H1 (cell line): ENCODE data around the gene ORC6. TPM values are rescaled to one million over a fixed set of nuclear protein-coding genes. Genes with fewer than 3 reads are reported as not detected.

Source experiments
- CTCF ChIA-PET: fragments of 300-600 bp; sonication (Branson Sonifier 250); formaldehyde crosslinking; loops from one replicate; lab custom pipeline; 2021; ENCODE audit not compliant: partially characterized antibody; lab: Charles Lee
- POLR2A ChIA-PET: fragments of 300-600 bp; sonication (Branson Sonifier 250); formaldehyde crosslinking; loops from one replicate; lab custom pipeline; 2021; ENCODE audit warnings: inconsistent platforms; ENCODE audit not compliant: partially characterized antibody; lab: Charles Lee
- DNase-seq, 2 experiments: peaks; one replicate each; pipeline versions ENCODE4 v3.0.0 to v3.0.0-alpha.2; 2010 to 2022; ENCODE audit warnings: low spot score in 2 of 2, low read depth in 1 of 2, mixed read lengths in 1 of 2
- FAIRE-seq: peaks from 2 replicates; lab custom pipeline; 2011; peaks lifted over from hg19 to GRCh38; lab: Jason Lieb, UNC
- H2AFZ ChIP-seq: 2 replicates; pipeline ENCODE4 v1.8.1; 2012; ENCODE audit warnings: low read length, inconsistent platforms
- H2AK5ac ChIP-seq: 2 replicates; pipeline ENCODE4 v1.6.1; 2013; ENCODE audit warnings: low read depth, low read length
- H2BK120ac ChIP-seq: replicated peaks from 2 replicates; pipeline ENCODE3; 2013; ENCODE audit warnings: low read depth, low read length, inconsistent platforms
- H2BK12ac ChIP-seq: 2 replicates; pipeline ENCODE4 v1.6.1; 2013; ENCODE audit warnings: low read depth, low read length
- H2BK15ac ChIP-seq: 2 replicates; pipeline ENCODE4 v1.6.1; 2013; ENCODE audit warnings: low read length
- H2BK20ac ChIP-seq: 2 replicates; pipeline ENCODE4 v1.6.1; 2013; ENCODE audit warnings: low read length
- H2BK5ac ChIP-seq: 2 replicates; pipeline ENCODE4 v1.6.1; 2013; ENCODE audit warnings: low read depth, low read length
- H3K14ac ChIP-seq: 2 replicates; pipeline ENCODE4 v1.6.1; 2013; ENCODE audit warnings: inconsistent platforms; ENCODE audit not compliant: insufficient read length
- H3K18ac ChIP-seq: 2 replicates; pipeline ENCODE4 v1.6.1; 2013; ENCODE audit warnings: low read length; ENCODE audit errors: extremely low read depth
- H3K23ac ChIP-seq: 2 replicates; pipeline ENCODE4 v1.6.1; 2013; ENCODE audit warnings: inconsistent platforms; ENCODE audit not compliant: insufficient read length
- H3K23me2 ChIP-seq: 2 replicates; pipeline ENCODE4 v1.6.1; 2013; ENCODE audit warnings: low read depth, low read length
- H3K27ac ChIP-seq: 2 replicates; pipeline ENCODE4 v1.6.1; 2011; ENCODE audit warnings: low read depth, low read length, inconsistent platforms
- H3K27me3 ChIP-seq, 4 experiments: replicated peaks in 1 of 4; 1 replicate in 1 of 4; 2 replicates in 3 of 4; pipeline versions ENCODE4 v1.6.1 to v1.8.1; 2011 to 2013; ENCODE audit warnings: low read length in 3 of 4, mild to moderate bottlenecking in 3 of 4, inconsistent platforms in 2 of 4, mixed read lengths in 2 of 4, moderate library complexity in 1 of 4; ENCODE audit not compliant: control insufficient read depth in 3 of 4, insufficient read depth in 3 of 4; ENCODE audit errors: extremely low read depth in 1 of 4
- H3K36me3 ChIP-seq, 4 experiments: 2 replicates each; pipeline versions ENCODE4 v1.6.1 to v1.8.1; 2011 to 2013; ENCODE audit warnings: mild to moderate bottlenecking in 4 of 4, low read length in 3 of 4, moderate library complexity in 2 of 4, control low read depth in 1 of 4, inconsistent platforms in 1 of 4; ENCODE audit not compliant: insufficient read depth in 4 of 4, control insufficient read depth in 2 of 4
- H3K4ac ChIP-seq: replicated peaks from 2 replicates; pipeline ENCODE3; 2013; ENCODE audit warnings: low read length, low read depth, mixed read lengths, inconsistent platforms; ENCODE audit not compliant: insufficient read length
- H3K4me1 ChIP-seq, 4 experiments: replicated peaks in 1 of 4; 1 replicate in 1 of 4; 2 replicates in 3 of 4; pipeline versions ENCODE4 v1.6.1 to v1.8.1; 2011 to 2013; ENCODE audit warnings: low read length in 3 of 4, inconsistent platforms in 2 of 4, mixed read lengths in 1 of 4; ENCODE audit not compliant: insufficient read depth in 4 of 4, control insufficient read depth in 3 of 4
- H3K4me2 ChIP-seq, 2 experiments: 2 replicates each; pipeline versions ENCODE4 v1.6.1 to v1.8.1; 2011 to 2013; ENCODE audit warnings: low read depth in 2 of 2, low read length in 2 of 2, control low read depth in 1 of 2, inconsistent platforms in 1 of 2, mild to moderate bottlenecking in 1 of 2; ENCODE audit not compliant: insufficient read depth in 1 of 2
- H3K4me3 ChIP-seq, 4 experiments: fragments of 200-600, 300-600 bp in 1 of 4; sonication (generic), shearing (Covaris generic), sonication (Bioruptor Twin) in 1 of 4; 2 replicates each; pipeline versions ENCODE4 v1.5.1 to v1.8.1; 2011 to 2016; ENCODE audit warnings: low read length in 4 of 4, low read depth in 3 of 4, control low read depth in 2 of 4, inconsistent platforms in 2 of 4, mild to moderate bottlenecking in 2 of 4, mixed read lengths in 1 of 4, moderate library complexity in 1 of 4; ENCODE audit not compliant: insufficient read depth in 2 of 4; ENCODE audit errors: extremely low read depth in 1 of 4
- H3K56ac ChIP-seq: replicated peaks from 2 replicates; pipeline ENCODE3; 2013; ENCODE audit warnings: low read depth, mild to moderate bottlenecking, mixed read lengths, low read length, inconsistent platforms; ENCODE audit not compliant: insufficient read length
- H3K79me1 ChIP-seq: 2 replicates; pipeline ENCODE4 v1.6.1; 2013; ENCODE audit warnings: low read depth, low read length, control low read depth
- H3K79me2 ChIP-seq, 2 experiments: 2 replicates each; pipeline versions ENCODE4 v1.6.1 to v1.8.1; 2012 to 2013; ENCODE audit warnings: low read length in 2 of 2, mild to moderate bottlenecking in 2 of 2, inconsistent platforms in 1 of 2; ENCODE audit not compliant: insufficient read depth in 2 of 2, control insufficient read depth in 1 of 2
- H3K9ac ChIP-seq, 4 experiments: replicated peaks in 1 of 4; 1 replicate in 1 of 4; 2 replicates in 3 of 4; pipeline versions ENCODE4 v1.6.1 to v1.8.1; 2011 to 2013; ENCODE audit warnings: low read depth in 3 of 4, low read length in 3 of 4, control low read depth in 2 of 4, mild to moderate bottlenecking in 2 of 4, moderate library complexity in 2 of 4, inconsistent platforms in 1 of 4; ENCODE audit errors: extremely low read depth in 1 of 4
- H3K9me3 ChIP-seq, 2 experiments: 2 replicates each; pipeline versions ENCODE4 v1.6.1 to v1.8.1; 2012 to 2013; ENCODE audit warnings: mild to moderate bottlenecking in 2 of 2, moderate library complexity in 2 of 2, control low read depth in 1 of 2, inconsistent platforms in 1 of 2, low read depth in 1 of 2, low read length in 1 of 2, mixed read lengths in 1 of 2; ENCODE audit not compliant: insufficient read depth in 2 of 2
- H4K20me1 ChIP-seq, 2 experiments: replicated peaks in 1 of 2; 2 replicates each; pipeline versions ENCODE3 to v1.8.1; 2011 to 2013; ENCODE audit warnings: inconsistent platforms in 2 of 2, low read length in 2 of 2, mild to moderate bottlenecking in 1 of 2; ENCODE audit not compliant: insufficient read depth in 2 of 2, control insufficient read depth in 1 of 2
- H4K5ac ChIP-seq: 2 replicates; pipeline ENCODE4 v1.6.1; 2013; ENCODE audit warnings: low read length, low read depth, mixed read lengths, inconsistent platforms; ENCODE audit not compliant: insufficient read length
- H4K8ac ChIP-seq: 2 replicates; pipeline ENCODE4 v1.8.0; 2013; ENCODE audit warnings: mild to moderate bottlenecking, moderate library complexity, low read length, inconsistent platforms; ENCODE audit not compliant: insufficient read depth; ENCODE audit errors: extremely low read depth
- H4K91ac ChIP-seq: replicated peaks from 2 replicates; pipeline ENCODE3; 2013; ENCODE audit warnings: low read length, mixed read lengths, inconsistent platforms; ENCODE audit not compliant: insufficient read length
- NRF1 ChIP-seq: IDR thresholded peaks from 2 replicates; pipeline ENCODE4 v1.6.1; 2011; ENCODE audit warnings: mild to moderate bottlenecking, low read depth, low read length, improper control_type of control experiment
- WGBS, 2 experiments: shearing (Covaris generic) in 1 of 2; methylation state at CpG; one replicate each; pipeline versions ENCODE4 v1.1.6 to v1.1.7; 2013 to 2015; ENCODE audit warnings: low lambda C conversion rate in 2 of 2, mixed read lengths in 2 of 2, inconsistent platforms in 1 of 2, low coverage in 1 of 2, missing lambda C conversion rate in 1 of 2; ENCODE audit not compliant: insufficient replicate concordance in 2 of 2, insufficient coverage in 1 of 2, insufficient read length in 1 of 2; ENCODE audit errors: extremely low coverage in 1 of 2, missing lambda C conversion rate in 1 of 2; 5-methylcytosine and 5-hydroxymethylcytosine counted together
- polyA plus RNA-seq, 7 experiments: library from polyadenylated mRNA; depleted of rRNA in 3 of 7; stranded (reverse) in 5 of 7; unstranded in 2 of 7; fragments of >200 nt in 5 of 7; fragments of 200-250 nt in 2 of 7; gene quantifications; 1 replicate in 5 of 7; 2 replicates in 1 of 7; 4 replicates in 1 of 7; pipeline versions ENCODE4 v1.2.1 to v1.2.3, GENCODE V29; 2011 to 2013; ENCODE audit warnings: missing spikeins in 2 of 7, mixed read lengths in 2 of 7
- total RNA-seq: library from RNA; stranded (reverse); fragmentation: NEBNext Ultra II Directional; extraction: Animal tissue kit (Norgen Biotek cat#: 25700); gene quantifications from 2 replicates; pipeline ENCODE4 v1.2.1, GENCODE V29; 2021

Gene ORC6
- total and polyA plus RNA-seq, 2 of the 8 experiments (the other 6 are each of a cell fraction or from before 2014, with no cell fraction given), result 41.8 to 67.4 TPM

DNA sequence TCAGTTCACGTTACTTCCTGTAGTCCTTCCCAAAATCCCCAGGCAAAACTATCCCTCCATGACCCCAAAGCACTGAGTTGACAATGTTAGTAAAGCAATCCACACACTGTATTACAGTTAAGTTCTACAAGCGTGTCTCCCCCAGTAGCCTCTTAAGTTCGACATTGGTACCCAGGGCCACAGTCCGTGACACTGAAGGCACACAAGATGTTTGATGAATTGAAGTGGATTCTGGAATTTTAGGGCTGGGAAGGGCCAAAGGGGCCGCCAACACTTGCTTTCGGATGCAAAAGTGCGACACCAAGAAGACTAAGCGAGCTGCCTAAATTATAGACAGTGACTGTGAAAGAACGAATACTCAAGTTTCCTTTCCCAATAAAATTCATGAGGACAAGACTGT lies 2.0 kb upstream of the ORC6 start:
- ChIA-PET POLR2A (no interaction called here), CTCF (interaction anchor here (1.9 kb wide), 1 partner anchor 14 kb away, joined by 5 read pairs; no protein-coding TSS in a partner anchor)
- peaks cover 2 to 15% (median 8%) of the 10 kb centered on the region in 4 experiments; a peak in 5 of 8 replicates for H3K36me3 ChIP-seq
- no peak overlapping the region for H3K4ac ChIP-seq
- peak overlapping the region; percentile 76 to 96 for H3K4me2 ChIP-seq
- H2BK15ac ChIP-seq, result no peak overlapping the region
- no peak overlapping the region for H2BK120ac ChIP-seq
- FAIRE-seq (no peak), DNase-seq (no peak)
- H3K18ac ChIP-seq, result no peak overlapping the region
- WGBS, 2 experiments, result 68% methylated on average over 9 of the region's 9 CpGs; no CpG with 5 or more reads in 1 of the 2 experiments
- no peak overlapping the region; a peak in 1 of 7 replicates for H3K9ac ChIP-seq
- H3K23me2 ChIP-seq, result peaks cover 13% of the 10 kb centered on the region
- no peak overlapping the region for H3K23ac ChIP-seq
- H4K91ac ChIP-seq, result no peak overlapping the region
- peaks cover 32 to 89% of the 10 kb centered on the region in 2 experiments for H3K79me2 ChIP-seq
- no peak overlapping the region for H2BK12ac ChIP-seq
- H3K27ac ChIP-seq, result no peak overlapping the region
- no peaks in the 10 kb centered on the region for H3K9me3 ChIP-seq
- H3K14ac ChIP-seq, result no peak overlapping the region
- no peak overlapping the region for H4K8ac ChIP-seq
- H3K27me3 ChIP-seq, result no peaks in the 10 kb centered on the region
- H2BK5ac ChIP-seq, result no peak overlapping the region
- no peak overlapping the region for H2BK20ac ChIP-seq
- H3K56ac ChIP-seq, result no peak overlapping the region
- no peak for TF ChIP-seq NRF1
- H3K4me3 ChIP-seq, result peak overlapping the region; percentile 88 to 96 (median 92); a peak in 7 of 8 replicates
- H3K79me1 ChIP-seq, result no peaks in the 10 kb centered on the region; the same call in 1 of the 2 replicates
- no peak overlapping the region for H4K5ac ChIP-seq
- peaks cover 25% of the 10 kb centered on the region in 2 experiments for H4K20me1 ChIP-seq
- H2AFZ ChIP-seq, result no peak overlapping the region
- no peak overlapping the region for H2AK5ac ChIP-seq
- H3K4me1 ChIP-seq, result peaks cover 2 to 13% (median 5%) of the 10 kb centered on the region in 4 experiments; a peak in 5 of 7 replicates
